GM12878 (cell line): ENCODE data around the gene TMBIM1. TPM values are rescaled to one million over a fixed set of nuclear protein-coding genes. Genes with fewer than 3 reads are reported as not detected.

Experiments
- BACH1 ChIP-seq: fragments of 450-650 bp; IDR thresholded peaks from 2 replicates; pipeline ENCODE4 v1.6.1; 2017; ENCODE audit warnings: mild to moderate bottlenecking, borderline replicate concordance
- CBFB ChIP-seq: IDR thresholded peaks from 2 replicates; pipeline ENCODE4 v1.6.1; 2016; ENCODE audit warnings: antibody characterized with exemption, low read depth
- CHD1 ChIP-seq: IDR thresholded peaks from 2 replicates; pipeline ENCODE4 v1.6.1; 2012; ENCODE audit warnings: low read depth, low read length, improper control_type of control experiment
- EZH2 ChIP-seq: IDR thresholded peaks from 2 replicates; pipeline ENCODE4 v1.6.1; 2012; ENCODE audit warnings: low read depth, mild to moderate bottlenecking, control low read depth, inconsistent platforms, low read length, borderline replicate concordance; ENCODE audit not compliant: control insufficient read depth
- GABPA ChIP-seq: IDR thresholded peaks from 2 replicates; pipeline ENCODE4 v1.6.1; 2014; ENCODE audit warnings: antibody characterized with exemption, low read depth, mild to moderate bottlenecking, inconsistent platforms
- IKZF2 ChIP-seq, 2 experiments: fragments of 450-650 bp; IDR thresholded peaks; 2 replicates each; pipeline ENCODE4 v1.6.1; 2017; ENCODE audit warnings: mild to moderate bottlenecking in 2 of 2, moderate library complexity in 2 of 2
- JUND ChIP-seq: IDR thresholded peaks from 2 replicates; pipeline ENCODE4 v1.6.1; 2012; ENCODE audit warnings: low read depth, mild to moderate bottlenecking, low read length, improper control_type of control experiment, moderate library complexity
- MXI1 ChIP-seq: fragments of 150-350 bp; IDR thresholded peaks from 2 replicates; pipeline ENCODE4 v1.6.1; 2011; ENCODE audit warnings: low read depth, mild to moderate bottlenecking, inconsistent platforms, low read length, improper control_type of control experiment
- NR2F1 ChIP-seq: fragments of 450-650 bp; conservative IDR thresholded peaks from 2 replicates; pipeline ENCODE4 v1.6.1; 2017; ENCODE audit warnings: mild to moderate bottlenecking
- POU2F2 ChIP-seq: IDR thresholded peaks from 3 replicates; pipeline ENCODE4 v1.6.1; 2011; ENCODE audit warnings: low read depth, mild to moderate bottlenecking, low read length, borderline replicate concordance
- SREBF1 ChIP-seq: IDR thresholded peaks from 2 replicates; pipeline ENCODE4 v1.6.1; 2012; ENCODE audit warnings: mild to moderate bottlenecking, low read length
- SRF ChIP-seq, 2 experiments: IDR thresholded peaks; 2 replicates each; pipeline ENCODE4 v1.6.1; 2011; ENCODE audit warnings: low read depth in 2 of 2, low read length in 2 of 2, mild to moderate bottlenecking in 1 of 2, moderate library complexity in 1 of 2
- SUZ12 ChIP-seq: fragments of 200-600 bp; sonication (generic); IDR thresholded peaks from one replicate; pipeline ENCODE4 v1.6.1; 2018; ENCODE audit warnings: antibody characterized with exemption, mild to moderate bottlenecking; ENCODE audit not compliant: unreplicated experiment
- TAF1 ChIP-seq: IDR thresholded peaks from 2 replicates; pipeline ENCODE4 v1.6.1; 2011; ENCODE audit warnings: mild to moderate bottlenecking, low read depth, low read length, borderline replicate concordance
- TCF3 ChIP-seq: IDR thresholded peaks from 2 replicates; pipeline ENCODE4 v1.6.1; 2012; ENCODE audit warnings: low read depth, mild to moderate bottlenecking, low read length, borderline replicate concordance; ENCODE audit not compliant: insufficient read depth
- YY1 ChIP-seq: IDR thresholded peaks from 2 replicates; pipeline ENCODE4 v1.6.1; 2011; ENCODE audit warnings: low read depth, mild to moderate bottlenecking, low read length
- polyA plus RNA-seq, 11 experiments: library from polyadenylated mRNA; depleted of rRNA in 4 of 11; unstranded in 6 of 11; stranded (reverse) in 5 of 11; fragments of >200 nt; fragmentation: Nextera tagmentation in 4 of 11; fragmentation: Illumina TruSeq in 1 of 11; extraction: Ambion mirVana in 4 of 11; extraction: Trizol in 1 of 11; gene quantifications; 1 replicate in 1 of 11; 2 replicates in 10 of 11; pipeline versions ENCODE4 v1.2.1 to v1.2.3, GENCODE V29; 2011 to 2016; ENCODE audit warnings: inconsistent platforms in 2 of 11, missing spikeins in 2 of 11, low read depth in 1 of 11
- total RNA-seq, 4 experiments: library from RNA; depleted of rRNA in 3 of 4; stranded (reverse); fragments of >200 nt in 3 of 4; fragmentation: Illumina TruSeq in 1 of 4; extraction: Trizol in 1 of 4; gene quantifications; 2 replicates each; pipeline versions ENCODE4 v1.2.1 to v1.2.3, GENCODE V29; 2013 to 2021
- TF ChIP-seq, protein P1 (sequence below): fragments of 150-350 bp; IDR thresholded peaks from 2 replicates; pipeline ENCODE4 v1.6.1; 2016; ENCODE audit warnings: low read depth, low read length
- TF ChIP-seq, protein P2 (sequence below): IDR thresholded peaks from 2 replicates; pipeline ENCODE4 v1.6.1; 2012; ENCODE audit warnings: mild to moderate bottlenecking, low read depth, low read length
- TF ChIP-seq, protein P3 (sequence below): fragments of 450-650 bp; IDR thresholded peaks from 2 replicates; pipeline ENCODE4 v1.6.1; 2016; ENCODE audit warnings: mild to moderate bottlenecking
- TF ChIP-seq, protein P4 (sequence below): IDR thresholded peaks from 2 replicates; pipeline ENCODE4 v1.6.1; 2012; ENCODE audit warnings: low read depth, low read length, improper control_type of control experiment

TMBIM1 gene
- total and polyA plus RNA-seq, 10 of the 15 experiments (the other 5 are each of a cell fraction or from before 2014, with no cell fraction given), result 6.1 to 38.3 (median 26.2) TPM

DNA sequence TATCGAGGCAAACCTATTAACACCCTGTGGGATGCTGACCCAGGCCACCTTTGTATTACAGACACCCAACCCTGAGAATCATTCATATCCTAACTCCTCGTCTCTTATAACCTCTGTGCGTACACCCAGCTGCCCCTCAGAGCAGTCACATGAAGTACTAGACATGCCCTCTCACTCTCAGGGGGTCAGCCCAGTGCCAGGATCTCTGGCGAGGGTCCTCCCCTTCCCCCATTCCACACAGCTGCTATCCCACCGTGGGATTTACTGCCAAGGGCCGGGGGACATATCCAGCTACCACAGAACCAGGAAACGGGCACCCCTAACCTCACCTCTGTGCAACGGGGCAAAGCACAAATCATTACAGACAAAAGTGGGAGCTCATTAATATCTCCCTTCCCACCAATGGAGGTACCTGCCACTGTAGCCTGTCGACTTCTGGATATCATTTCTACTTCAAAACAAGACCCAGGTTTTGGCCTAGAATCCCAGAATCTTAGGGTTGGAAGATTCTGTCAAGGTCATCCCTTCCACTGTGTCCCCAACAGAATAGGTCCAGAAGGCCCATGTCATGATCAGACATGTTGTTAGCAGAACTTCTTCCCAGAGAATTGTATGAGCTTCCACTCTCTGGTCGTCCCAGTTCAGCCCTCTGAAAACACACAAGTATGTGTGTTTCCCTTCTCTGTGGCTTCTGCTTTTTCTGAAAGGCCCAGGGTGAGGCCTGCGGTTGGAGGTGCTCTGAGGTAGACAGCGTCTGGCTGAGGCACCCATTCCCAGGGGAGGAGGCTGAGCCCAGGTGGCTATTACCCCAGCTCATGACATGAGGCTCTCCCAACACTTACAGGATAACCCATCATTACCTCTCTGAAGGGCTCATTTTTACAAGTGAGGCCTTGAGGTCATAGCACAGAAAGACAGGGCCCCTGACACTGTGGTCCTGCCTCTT is 1.7 kb downstream of the TMBIM1 start (continued):
- TF ChIP-seq, protein P1, sequence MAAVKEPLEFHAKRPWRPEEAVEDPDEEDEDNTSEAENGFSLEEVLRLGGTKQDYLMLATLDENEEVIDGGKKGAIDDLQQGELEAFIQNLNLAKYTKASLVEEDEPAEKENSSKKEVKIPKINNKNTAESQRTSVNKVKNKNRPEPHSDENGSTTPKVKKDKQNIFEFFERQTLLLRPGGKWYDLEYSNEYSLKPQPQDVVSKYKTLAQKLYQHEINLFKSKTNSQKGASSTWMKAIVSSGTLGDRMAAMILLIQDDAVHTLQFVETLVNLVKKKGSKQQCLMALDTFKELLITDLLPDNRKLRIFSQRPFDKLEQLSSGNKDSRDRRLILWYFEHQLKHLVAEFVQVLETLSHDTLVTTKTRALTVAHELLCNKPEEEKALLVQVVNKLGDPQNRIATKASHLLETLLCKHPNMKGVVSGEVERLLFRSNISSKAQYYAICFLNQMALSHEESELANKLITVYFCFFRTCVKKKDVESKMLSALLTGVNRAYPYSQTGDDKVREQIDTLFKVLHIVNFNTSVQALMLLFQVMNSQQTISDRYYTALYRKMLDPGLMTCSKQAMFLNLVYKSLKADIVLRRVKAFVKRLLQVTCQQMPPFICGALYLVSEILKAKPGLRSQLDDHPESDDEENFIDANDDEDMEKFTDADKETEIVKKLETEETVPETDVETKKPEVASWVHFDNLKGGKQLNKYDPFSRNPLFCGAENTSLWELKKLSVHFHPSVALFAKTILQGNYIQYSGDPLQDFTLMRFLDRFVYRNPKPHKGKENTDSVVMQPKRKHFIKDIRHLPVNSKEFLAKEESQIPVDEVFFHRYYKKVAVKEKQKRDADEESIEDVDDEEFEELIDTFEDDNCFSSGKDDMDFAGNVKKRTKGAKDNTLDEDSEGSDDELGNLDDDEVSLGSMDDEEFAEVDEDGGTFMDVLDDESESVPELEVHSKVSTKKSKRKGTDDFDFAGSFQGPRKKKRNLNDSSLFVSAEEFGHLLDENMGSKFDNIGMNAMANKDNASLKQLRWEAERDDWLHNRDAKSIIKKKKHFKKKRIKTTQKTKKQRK, result no peak
- no peak for TF ChIP-seq SUZ12
- peak; percentile 79 for TF ChIP-seq NR2F1
- no peak; the same call in 2 of the 3 replicates for TF ChIP-seq POU2F2
- peak; percentile 74; the same call in 1 of the 2 replicates for TF ChIP-seq CBFB
- TF ChIP-seq, protein P2, sequence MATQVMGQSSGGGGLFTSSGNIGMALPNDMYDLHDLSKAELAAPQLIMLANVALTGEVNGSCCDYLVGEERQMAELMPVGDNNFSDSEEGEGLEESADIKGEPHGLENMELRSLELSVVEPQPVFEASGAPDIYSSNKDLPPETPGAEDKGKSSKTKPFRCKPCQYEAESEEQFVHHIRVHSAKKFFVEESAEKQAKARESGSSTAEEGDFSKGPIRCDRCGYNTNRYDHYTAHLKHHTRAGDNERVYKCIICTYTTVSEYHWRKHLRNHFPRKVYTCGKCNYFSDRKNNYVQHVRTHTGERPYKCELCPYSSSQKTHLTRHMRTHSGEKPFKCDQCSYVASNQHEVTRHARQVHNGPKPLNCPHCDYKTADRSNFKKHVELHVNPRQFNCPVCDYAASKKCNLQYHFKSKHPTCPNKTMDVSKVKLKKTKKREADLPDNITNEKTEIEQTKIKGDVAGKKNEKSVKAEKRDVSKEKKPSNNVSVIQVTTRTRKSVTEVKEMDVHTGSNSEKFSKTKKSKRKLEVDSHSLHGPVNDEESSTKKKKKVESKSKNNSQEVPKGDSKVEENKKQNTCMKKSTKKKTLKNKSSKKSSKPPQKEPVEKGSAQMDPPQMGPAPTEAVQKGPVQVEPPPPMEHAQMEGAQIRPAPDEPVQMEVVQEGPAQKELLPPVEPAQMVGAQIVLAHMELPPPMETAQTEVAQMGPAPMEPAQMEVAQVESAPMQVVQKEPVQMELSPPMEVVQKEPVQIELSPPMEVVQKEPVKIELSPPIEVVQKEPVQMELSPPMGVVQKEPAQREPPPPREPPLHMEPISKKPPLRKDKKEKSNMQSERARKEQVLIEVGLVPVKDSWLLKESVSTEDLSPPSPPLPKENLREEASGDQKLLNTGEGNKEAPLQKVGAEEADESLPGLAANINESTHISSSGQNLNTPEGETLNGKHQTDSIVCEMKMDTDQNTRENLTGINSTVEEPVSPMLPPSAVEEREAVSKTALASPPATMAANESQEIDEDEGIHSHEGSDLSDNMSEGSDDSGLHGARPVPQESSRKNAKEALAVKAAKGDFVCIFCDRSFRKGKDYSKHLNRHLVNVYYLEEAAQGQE, result no peak
- no peak for TF ChIP-seq SRF (IDR thresholded peaks at IDR 0.05; ENCODE audit: low read depth in 2 of 2, low read length in 2 of 2)
- peak; percentile 57; the same call in 1 of the 2 replicates for TF ChIP-seq TCF3
- TF ChIP-seq YY1, result peak; percentile 6; the same call in 1 of the 2 replicates
- no peak for TF ChIP-seq TAF1
- no peak for TF ChIP-seq BACH1
- TF ChIP-seq EZH2, result no peak
- TF ChIP-seq IKZF2 (IDR thresholded peaks at IDR 0.05), result peak; percentile 68 to 75; a peak in 3 of 4 replicates
- TF ChIP-seq CHD1, result no peak
- TF ChIP-seq, protein P3, sequence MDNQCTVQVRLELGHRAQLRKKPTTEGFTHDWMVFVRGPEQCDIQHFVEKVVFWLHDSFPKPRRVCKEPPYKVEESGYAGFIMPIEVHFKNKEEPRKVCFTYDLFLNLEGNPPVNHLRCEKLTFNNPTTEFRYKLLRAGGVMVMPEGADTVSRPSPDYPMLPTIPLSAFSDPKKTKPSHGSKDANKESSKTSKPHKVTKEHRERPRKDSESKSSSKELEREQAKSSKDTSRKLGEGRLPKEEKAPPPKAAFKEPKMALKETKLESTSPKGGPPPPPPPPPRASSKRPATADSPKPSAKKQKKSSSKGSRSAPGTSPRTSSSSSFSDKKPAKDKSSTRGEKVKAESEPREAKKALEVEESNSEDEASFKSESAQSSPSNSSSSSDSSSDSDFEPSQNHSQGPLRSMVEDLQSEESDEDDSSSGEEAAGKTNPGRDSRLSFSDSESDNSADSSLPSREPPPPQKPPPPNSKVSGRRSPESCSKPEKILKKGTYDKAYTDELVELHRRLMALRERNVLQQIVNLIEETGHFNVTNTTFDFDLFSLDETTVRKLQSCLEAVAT, result peak; percentile 76
- no peak for TF ChIP-seq GABPA
- TF ChIP-seq, protein P4, sequence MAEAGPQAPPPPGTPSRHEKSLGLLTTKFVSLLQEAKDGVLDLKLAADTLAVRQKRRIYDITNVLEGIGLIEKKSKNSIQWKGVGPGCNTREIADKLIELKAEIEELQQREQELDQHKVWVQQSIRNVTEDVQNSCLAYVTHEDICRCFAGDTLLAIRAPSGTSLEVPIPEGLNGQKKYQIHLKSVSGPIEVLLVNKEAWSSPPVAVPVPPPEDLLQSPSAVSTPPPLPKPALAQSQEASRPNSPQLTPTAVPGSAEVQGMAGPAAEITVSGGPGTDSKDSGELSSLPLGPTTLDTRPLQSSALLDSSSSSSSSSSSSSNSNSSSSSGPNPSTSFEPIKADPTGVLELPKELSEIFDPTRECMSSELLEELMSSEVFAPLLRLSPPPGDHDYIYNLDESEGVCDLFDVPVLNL, result no peak
- TF ChIP-seq JUND, result no peak
- no peak for TF ChIP-seq SREBF1
- TF ChIP-seq MXI1, result peak; percentile 71
